OCI-M2 (cell line): ENCODE data around the gene SEPTIN12.

ENCODE experiments used
- DNase-seq: peaks from one replicate; lab custom pipeline; 2025; ENCODE audit not compliant: unreplicated experiment; lab: John Stamatoyannopoulos, UW

SEPTIN12 gene

DNA sequence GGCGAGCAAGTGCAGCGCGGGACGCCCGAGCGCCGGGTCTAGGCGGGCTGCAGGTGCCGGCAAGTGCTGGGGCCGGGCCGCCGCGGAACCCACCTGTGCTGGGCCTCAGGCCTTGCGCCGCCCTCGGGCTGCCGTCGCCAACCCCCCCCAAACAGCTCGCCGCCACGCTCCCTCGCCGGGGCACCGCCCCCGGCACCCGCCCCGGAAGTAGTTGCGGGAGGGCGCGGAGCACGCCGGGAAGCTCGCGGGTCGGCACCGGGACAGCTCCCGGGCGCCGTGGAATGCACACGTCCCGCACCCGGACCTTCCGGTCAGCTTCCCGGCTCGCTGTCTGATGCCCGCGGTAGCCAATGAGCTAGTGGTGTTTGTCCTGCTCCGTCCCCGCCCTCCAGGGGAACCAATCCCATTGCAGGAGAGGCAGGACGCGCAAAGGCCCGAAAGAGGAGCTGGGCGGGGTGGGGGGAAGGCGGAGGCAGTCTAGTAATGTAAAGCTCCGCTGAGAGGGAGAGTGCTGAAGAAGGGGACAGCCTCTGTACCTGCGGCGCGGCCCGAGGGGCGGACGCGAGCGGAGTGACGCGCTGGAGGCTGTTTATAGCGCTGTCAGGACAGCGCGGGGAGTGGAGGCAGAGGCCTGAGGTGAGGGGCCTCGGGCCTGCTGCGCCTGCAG lies 53.9 kb downstream of the SEPTIN12 start, which contains the start of the genes ANKS3 and DNAAF8:
TSS of gene ANKS3 (minus strand) at position 209 of the 667 bp plus-strand sequence. CDS start 4,122 bp downstream, outside the sequence.
TSS of gene DNAAF8 (plus strand) at position 475 of the 667 bp plus-strand sequence. CDS start 1,978 bp downstream, outside the sequence.
- DNase-seq = peak; percentile 38

DNA sequence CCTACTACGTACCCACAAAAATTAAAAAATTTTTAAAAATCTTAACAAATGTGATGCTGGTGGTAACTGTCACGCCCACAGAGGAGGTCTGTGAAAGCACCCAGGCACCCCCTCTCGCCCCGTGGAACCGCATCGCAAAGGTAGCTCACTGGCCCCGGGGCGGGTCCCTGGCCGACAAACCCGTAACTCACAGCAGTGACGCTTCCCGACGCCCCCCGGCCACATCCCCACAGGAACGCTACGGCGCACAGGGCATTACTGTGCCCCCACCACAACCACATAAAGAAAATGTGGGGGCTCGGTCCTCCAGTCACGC lies 54.4 kb downstream of the SEPTIN12 start:
- DNase-seq = no peak

DNA sequence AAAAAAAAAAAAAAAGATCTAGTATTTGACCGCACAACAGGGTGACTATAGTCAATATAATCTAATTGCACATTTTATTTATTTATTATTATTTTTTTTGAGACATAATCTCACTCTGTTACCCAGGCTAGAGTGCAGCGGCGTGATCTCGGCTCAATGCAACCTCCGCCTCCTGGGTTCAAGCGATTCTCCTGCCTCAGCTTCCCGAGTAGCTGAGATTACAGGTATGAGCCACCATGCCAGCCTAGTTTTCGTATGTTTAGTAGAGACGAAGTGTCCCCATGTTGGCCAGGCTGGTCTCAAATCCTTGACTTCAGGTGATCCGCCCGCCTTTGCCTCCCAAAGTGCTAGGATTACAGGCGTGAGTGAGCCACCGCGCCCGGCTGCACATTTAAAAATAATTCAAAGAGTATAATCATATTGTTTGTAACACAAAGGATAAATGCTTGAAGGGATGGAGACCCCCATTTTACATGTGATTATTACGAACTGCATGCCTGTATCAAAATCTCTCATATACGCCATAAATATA lies 54.9 kb downstream of the SEPTIN12 start:
- no peak for DNase-seq

DNA sequence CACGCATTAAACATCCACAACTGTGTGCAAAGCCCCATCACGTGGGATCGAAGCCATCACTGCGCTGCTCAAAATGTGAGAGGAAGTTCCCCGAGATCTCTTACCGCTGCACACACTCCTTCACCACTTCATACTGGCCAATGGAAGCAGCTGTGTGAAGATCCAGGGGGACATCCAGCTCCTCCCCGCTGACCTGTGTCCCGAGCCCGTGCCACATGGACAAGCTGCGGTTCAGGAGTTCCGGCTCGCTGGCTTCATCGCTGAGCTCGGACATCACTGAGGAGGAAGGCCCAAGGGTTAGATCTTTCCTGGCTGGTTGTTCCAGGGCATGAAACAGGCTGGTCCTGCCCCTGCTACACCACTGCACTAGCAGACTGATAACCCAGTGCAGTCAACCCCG lies 58.3 kb downstream of the SEPTIN12 start:
- DNase-seq = no peak

DNA sequence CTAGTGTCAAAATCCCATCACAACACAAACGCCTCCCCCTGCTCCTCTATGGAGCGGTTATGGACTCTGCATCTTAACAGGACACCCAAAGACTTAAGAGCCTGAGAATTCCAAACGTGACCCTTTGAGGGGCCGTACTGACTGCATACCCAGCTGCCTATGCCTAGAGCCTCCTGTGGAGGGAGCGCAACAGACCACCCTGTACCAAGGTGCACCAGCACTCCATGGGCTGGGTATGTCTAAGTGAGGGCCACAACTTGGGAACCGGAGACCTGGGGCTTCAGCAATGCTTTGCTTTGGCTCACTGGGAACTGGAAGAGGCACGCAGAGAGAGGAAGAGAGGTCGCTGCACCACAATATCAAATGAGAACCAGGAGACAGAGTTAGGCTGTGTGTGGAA lies 59.5 kb downstream of the SEPTIN12 start:
- no peak for DNase-seq
